ENCODE data around the gene WEE2.

GRCh38 chr7:141715794-141716689 lies 7.9 kb downstream of the WEE2 start:
- no peak for TF ChIP-seq CTCF (IDR thresholded peaks at IDR 0.05)
- TF ChIP-seq POLR2A (IDR thresholded peaks at IDR 0.05), result no peak
- TF ChIP-seq POLR2AphosphoS5 (IDR thresholded peaks at IDR 0.05), result no peak
- TF ChIP-seq EP300 (IDR thresholded peaks at IDR 0.05), result no peak

All from suprapubic skin (tissue), 4 donors.